Epidermal melanocyte (primary cell): ENCODE results near the gene CA10.

Source experiments
- DNase-seq: peaks from one replicate; pipeline ENCODE4 v3.0.0; 2011; ENCODE audit warnings: low spot score; ENCODE audit not compliant: insufficient read length

The CA10 gene

GRCh38 chr17:52147431-52147830, 11.1 kb downstream of the CA10 start:
- DNase-seq = no peak

GRCh38 chr17:52145476-52145875, 13.0 kb downstream of the CA10 start:
- no peak for DNase-seq

GRCh38 chr17:52143542-52143941, 15.0 kb downstream of the CA10 start:
- DNase-seq = no peak

- no peak for DNase-seq
Measured at GRCh38 chr17:52140601-52141000, 17.9 kb downstream of the CA10 start.

- DNase-seq = no peak
Measured at GRCh38 chr17:52138752-52139151, 19.8 kb downstream of the CA10 start.

GRCh38 chr17:52138350-52138749, 20.2 kb downstream of the CA10 start:
- DNase-seq = no peak

GRCh38 chr17:52136166-52136565, 22.3 kb downstream of the CA10 start:
- no peak for DNase-seq

GRCh38 chr17:52134641-52135040, 23.9 kb downstream of the CA10 start:
- no peak for DNase-seq

GRCh38 chr17:52128721-52129120, 29.8 kb downstream of the CA10 start:
- no peak for DNase-seq

GRCh38 chr17:52124993-52125392, 33.5 kb downstream of the CA10 start:
- no peak for DNase-seq

- DNase-seq = no peak
Measured at GRCh38 chr17:52124561-52124960, 34.0 kb downstream of the CA10 start.

GRCh38 chr17:52120465-52120864, 38.0 kb downstream of the CA10 start:
- no peak for DNase-seq

GRCh38 chr17:52110923-52111581, 47.5 kb downstream of the CA10 start:
- no peak for DNase-seq

GRCh38 chr17:52106638-52107261, 51.8 kb downstream of the CA10 start:
- DNase-seq = peak; percentile 51

- no peak for DNase-seq
Measured at GRCh38 chr17:52106072-52106471, 52.4 kb downstream of the CA10 start.

GRCh38 chr17:52105591-52105990, 52.9 kb downstream of the CA10 start:
- DNase-seq = no peak

- DNase-seq = no peak
Measured at GRCh38 chr17:52096056-52096455, 62.5 kb downstream of the CA10 start.

- no peak for DNase-seq
Measured at GRCh38 chr17:52084176-52084575, 74.3 kb downstream of the CA10 start.

GRCh38 chr17:52079496-52079895, 79.0 kb downstream of the CA10 start:
- no peak for DNase-seq

- no peak for DNase-seq
Measured at GRCh38 chr17:52071712-52072111, 86.8 kb downstream of the CA10 start.

- DNase-seq = no peak
Measured at GRCh38 chr17:52064791-52065211, 93.7 kb downstream of the CA10 start.

- DNase-seq = no peak
Measured at GRCh38 chr17:52049496-52049895, 109.0 kb downstream of the CA10 start.

GRCh38 chr17:52049051-52049450, 109.5 kb downstream of the CA10 start:
- no peak for DNase-seq
